ENCODE data around the gene PLXNB1.

The PLXNB1 gene

GRCh38 chr3:48394391-48394790, 35.5 kb downstream of the PLXNB1 start:
- no peak overlapping the region for H3K4me3 ChIP-seq (ENCODE audit: low read depth, low read length)
- TF ChIP-seq MYC (IDR thresholded peaks at IDR 0.05; ENCODE audit: low read depth, low read length), result no peak
- no peak for TF ChIP-seq MAX (IDR thresholded peaks at IDR 0.05; ENCODE audit: low read depth, low read length)
- TF ChIP-seq POLR2A (IDR thresholded peaks at IDR 0.05; ENCODE audit: extremely low read depth, insufficient read length), result no peak
- TF ChIP-seq CTCF (IDR thresholded peaks at IDR 0.05; ENCODE audit: low read depth, low read length), result no peak
- DNase-seq (ENCODE audit: low read depth), result no peak

GRCh38 chr3:48388966-48389365, 40.9 kb downstream of the PLXNB1 start:
- TF ChIP-seq MYC (IDR thresholded peaks at IDR 0.05; ENCODE audit: low read depth, low read length), result no peak
- no peak for TF ChIP-seq MAX (IDR thresholded peaks at IDR 0.05; ENCODE audit: low read depth, low read length)
- TF ChIP-seq CTCF (IDR thresholded peaks at IDR 0.05; ENCODE audit: low read depth, low read length), result no peak
- no peak for TF ChIP-seq POLR2A (IDR thresholded peaks at IDR 0.05; ENCODE audit: extremely low read depth, insufficient read length)
- no peak for DNase-seq (ENCODE audit: low read depth)
- H3K4me3 ChIP-seq (ENCODE audit: low read depth, low read length), result no peak overlapping the region

- DNase-seq (ENCODE audit: low read depth), result no peak
- TF ChIP-seq POLR2A (IDR thresholded peaks at IDR 0.05; ENCODE audit: extremely low read depth, insufficient read length) (no peak), CTCF (IDR thresholded peaks at IDR 0.05; ENCODE audit: low read depth, low read length) (no peak), MAX (IDR thresholded peaks at IDR 0.05; ENCODE audit: low read depth, low read length) (no peak), MYC (IDR thresholded peaks at IDR 0.05; ENCODE audit: low read depth, low read length) (no peak)
These were observed 42.3 kb downstream of the PLXNB1 start for GRCh38 chr3:48387634-48388033.

GRCh38 chr3:48372862-48373435, 56.9 kb downstream of the PLXNB1 start:
- no peak for TF ChIP-seq MYC (IDR thresholded peaks at IDR 0.05; ENCODE audit: low read depth, low read length)
- no peak for TF ChIP-seq MAX (IDR thresholded peaks at IDR 0.05; ENCODE audit: low read depth, low read length)
- no peak for TF ChIP-seq POLR2A (IDR thresholded peaks at IDR 0.05; ENCODE audit: extremely low read depth, insufficient read length)
- TF ChIP-seq CTCF (IDR thresholded peaks at IDR 0.05; ENCODE audit: low read depth, low read length), result no peak
- no peak for DNase-seq (ENCODE audit: low read depth)
- H3K4me3 ChIP-seq (ENCODE audit: low read depth, low read length), result no peak overlapping the region

More at GRCh38 chr3:48387634-48388033, 42.3 kb downstream of the PLXNB1 start:
- H3K4me3 ChIP-seq (ENCODE audit: low read depth, low read length), result no peak overlapping the region

- DNase-seq (ENCODE audit: low read depth), result no peak
- TF ChIP-seq POLR2A (IDR thresholded peaks at IDR 0.05; ENCODE audit: extremely low read depth, insufficient read length) (no peak), MYC (IDR thresholded peaks at IDR 0.05; ENCODE audit: low read depth, low read length) (no peak), CTCF (IDR thresholded peaks at IDR 0.05; ENCODE audit: low read depth, low read length) (no peak), MAX (IDR thresholded peaks at IDR 0.05; ENCODE audit: low read depth, low read length) (no peak)
- H3K4me3 ChIP-seq (ENCODE audit: low read depth, low read length), result no peak overlapping the region
These were observed 57.5 kb downstream of the PLXNB1 start for GRCh38 chr3:48372377-48372770.
